ENCODE measurements around the gene ZDHHC13.

The ZDHHC13 gene

GRCh38 chr11:19185036-19185435 lies 68.1 kb downstream of the ZDHHC13 start:
- H3K27ac ChIP-seq: no peak overlapping the region

GRCh38 chr11:19185516-19186052 lies 68.6 kb downstream of the ZDHHC13 start:
- Histone ChIP-seq H3K36me3 (no peaks in the 10 kb centered on the region), H3K4me1 (no peaks in the 10 kb centered on the region), H3K9me3 (no peaks in the 10 kb centered on the region), H3K27ac (no peak overlapping the region), H3K27me3 (no peaks in the 10 kb centered on the region), H3K4me3 (no peak overlapping the region)
- no peak for DNase-seq
- no peak for TF ChIP-seq CTCF (IDR thresholded peaks at IDR 0.05)
- intact Hi-C loops (cut with DNase I; ENCODE audit: low total_unique reads): no loop called here

More at GRCh38 chr11:19185036-19185435, 68.1 kb downstream of the ZDHHC13 start:
- no peak for TF ChIP-seq CTCF (IDR thresholded peaks at IDR 0.05)
- intact Hi-C loops (cut with DNase I; ENCODE audit: low total_unique reads): no loop called here
- Histone ChIP-seq H3K36me3 (no peaks in the 10 kb centered on the region), H3K27me3 (no peaks in the 10 kb centered on the region), H3K4me3 (no peak overlapping the region), H3K4me1 (no peaks in the 10 kb centered on the region), H3K9me3 (no peaks in the 10 kb centered on the region)
- DNase-seq: no peak

GRCh38 chr11:19187114-19187832 lies 70.3 kb downstream of the ZDHHC13 start:
- no peak for TF ChIP-seq CTCF (IDR thresholded peaks at IDR 0.05)
- Histone ChIP-seq H3K27me3 (no peaks in the 10 kb centered on the region), H3K4me3 (no peak overlapping the region), H3K9me3 (no peaks in the 10 kb centered on the region), H3K4me1 (no peaks in the 10 kb centered on the region), H3K36me3 (no peaks in the 10 kb centered on the region), H3K27ac (no peak overlapping the region)
- intact Hi-C loops (cut with DNase I; ENCODE audit: low total_unique reads): no loop called here
- no peak for DNase-seq

- no peak overlapping the region for H3K4me3 ChIP-seq
- intact Hi-C loops (cut with DNase I; ENCODE audit: low total_unique reads): no loop called here
- H3K27ac ChIP-seq: no peak overlapping the region
- no peaks in the 10 kb centered on the region for H3K9me3 ChIP-seq
- no peaks in the 10 kb centered on the region for H3K27me3 ChIP-seq
- no peaks in the 10 kb centered on the region for H3K4me1 ChIP-seq
- TF ChIP-seq CTCF (IDR thresholded peaks at IDR 0.05): no peak
- no peak for DNase-seq
- no peaks in the 10 kb centered on the region for H3K36me3 ChIP-seq
These were observed 70.9 kb downstream of the ZDHHC13 start for GRCh38 chr11:19187833-19188258.

GRCh38 chr11:19191530-19192169 lies 74.7 kb downstream of the ZDHHC13 start:
- H3K27ac ChIP-seq: no peak overlapping the region
- intact Hi-C loops (cut with DNase I; ENCODE audit: low total_unique reads): no loop called here
- H3K4me3 ChIP-seq: no peak overlapping the region
- H3K4me1 ChIP-seq: no peaks in the 10 kb centered on the region
- TF ChIP-seq CTCF (IDR thresholded peaks at IDR 0.05): no peak
- no peaks in the 10 kb centered on the region for H3K27me3 ChIP-seq
- H3K9me3 ChIP-seq: no peaks in the 10 kb centered on the region
- H3K36me3 ChIP-seq: no peaks in the 10 kb centered on the region
- DNase-seq: no peak
